Umbilical cord (tissue), 2 donors: ENCODE results near the gene TUBA4A. TPM values are rescaled to one million over a fixed set of nuclear protein-coding genes. Genes with fewer than 3 reads are reported as not detected.
"Not testable (repeated sequence)": the region's sequence is repeated elsewhere in the genome, so short reads cannot be mapped to it uniquely, and the experiment has no call there.

Source experiments
- DNase-seq: peaks from one replicate; pipeline ENCODE4 v3.0.0-alpha.2; 2015; ENCODE audit warnings: low spot score
- total RNA-seq: library from RNA; depleted of rRNA; stranded (reverse); fragments of >200 nt; gene quantifications from one replicate; pipeline ENCODE4 v1.2.3, GENCODE V29; 2014; ENCODE audit warnings: low replicate concordance; ENCODE audit not compliant: insufficient read depth

The TUBA4A gene
- total RNA-seq, 1 donor from 2014 or later: 21.7 TPM

DNA sequence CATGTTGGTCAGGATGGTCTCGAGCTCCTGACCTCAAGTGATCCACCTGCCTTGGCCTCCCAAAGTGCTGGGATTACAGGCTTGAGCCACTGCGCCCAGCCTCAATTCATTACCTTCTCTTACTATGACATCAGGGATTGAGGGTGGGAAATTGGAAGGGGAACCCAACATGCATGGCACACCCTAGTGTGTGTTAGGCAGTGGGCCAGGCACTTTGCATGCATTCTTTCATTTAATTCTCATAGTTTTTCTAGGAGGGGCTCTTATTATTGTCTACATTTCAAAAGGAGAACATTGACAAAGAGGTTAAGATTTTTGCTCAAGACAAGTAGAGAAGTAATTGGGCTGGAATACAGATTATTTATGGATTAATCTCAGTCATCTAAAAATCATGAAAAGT, 14.6 kb upstream of the TUBA4A start:
- no peak for DNase-seq

DNA sequence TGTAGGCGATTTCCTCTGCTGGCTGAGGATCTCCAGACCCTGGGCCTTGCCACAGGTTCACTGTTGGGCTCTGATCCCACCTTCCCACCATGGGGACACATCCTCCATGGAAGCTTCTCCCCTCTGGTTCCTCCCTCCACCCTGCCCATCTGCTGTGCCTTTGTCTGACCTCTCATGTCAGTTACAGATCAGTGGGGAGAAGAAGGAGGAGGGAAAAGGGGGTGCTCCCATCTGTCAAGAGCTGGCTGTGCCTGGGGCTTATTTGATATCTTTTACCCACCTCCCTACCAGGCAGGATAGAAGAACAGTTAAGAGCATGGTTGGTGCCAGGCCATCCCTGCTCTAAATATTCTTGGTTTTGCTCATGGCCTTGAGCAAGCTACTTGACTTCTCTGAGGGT, 13.2 kb upstream of the TUBA4A start:
- DNase-seq: no peak

DNA sequence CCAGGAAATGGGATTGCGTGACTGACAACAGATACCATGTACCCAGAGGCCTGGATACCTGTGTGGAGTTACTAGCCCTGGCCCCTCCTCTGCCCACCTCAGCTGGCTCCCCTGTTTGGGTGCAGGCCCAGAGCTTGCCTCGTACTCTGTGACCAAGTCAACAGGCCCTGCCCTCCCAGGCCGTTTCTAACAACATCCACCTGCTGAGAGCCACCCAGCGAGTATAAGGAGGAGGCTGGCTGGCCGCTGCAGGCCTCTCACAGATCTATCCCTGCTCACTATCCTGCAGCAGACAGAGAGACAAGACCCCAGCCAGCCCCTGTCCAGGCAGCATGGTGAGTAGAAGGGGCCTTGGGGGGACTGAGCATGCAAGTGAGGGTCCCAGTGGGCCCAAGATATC, 12.5 kb upstream of the TUBA4A start:
- DNase-seq: no peak

DNA sequence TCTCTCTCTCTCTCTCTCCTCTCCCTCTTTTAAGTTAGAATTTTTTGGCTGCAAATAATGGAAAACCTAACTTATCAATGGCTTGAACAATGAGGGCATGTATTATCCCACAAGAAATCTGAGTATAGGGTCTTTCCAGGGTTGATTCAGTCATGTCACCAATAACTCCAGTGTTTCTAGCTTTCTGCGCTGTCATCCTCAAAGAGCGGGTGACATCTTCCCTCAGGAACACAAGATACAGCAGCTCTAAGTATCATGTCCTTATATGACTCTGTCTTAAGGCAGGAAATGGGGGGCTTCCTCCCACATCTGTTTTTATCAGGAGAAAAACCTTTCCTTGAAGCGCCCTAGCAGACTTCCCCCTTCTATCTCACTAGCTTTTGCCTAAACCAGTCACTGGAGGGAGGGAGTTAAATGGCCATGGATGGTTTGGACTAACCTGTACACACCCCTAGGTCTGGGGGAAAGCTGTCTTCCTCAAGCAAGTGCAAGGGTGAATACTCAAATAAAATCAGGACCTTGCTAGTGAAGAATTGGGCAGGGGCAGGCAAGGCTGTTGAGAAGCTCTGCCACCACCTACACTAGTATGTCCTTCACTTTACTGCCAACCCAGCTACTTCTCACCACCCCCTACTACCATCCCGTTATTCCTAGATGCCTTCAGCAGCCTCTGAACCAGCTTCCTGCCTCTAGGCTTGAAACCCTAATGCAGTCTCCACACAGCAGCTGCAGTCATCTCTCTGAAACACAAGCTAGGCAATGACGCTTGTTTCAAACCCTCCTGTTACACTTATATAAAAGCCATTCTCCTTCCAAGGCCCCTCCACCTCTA, 7.5 kb upstream of the TUBA4A start:
- no peak for DNase-seq

DNA sequence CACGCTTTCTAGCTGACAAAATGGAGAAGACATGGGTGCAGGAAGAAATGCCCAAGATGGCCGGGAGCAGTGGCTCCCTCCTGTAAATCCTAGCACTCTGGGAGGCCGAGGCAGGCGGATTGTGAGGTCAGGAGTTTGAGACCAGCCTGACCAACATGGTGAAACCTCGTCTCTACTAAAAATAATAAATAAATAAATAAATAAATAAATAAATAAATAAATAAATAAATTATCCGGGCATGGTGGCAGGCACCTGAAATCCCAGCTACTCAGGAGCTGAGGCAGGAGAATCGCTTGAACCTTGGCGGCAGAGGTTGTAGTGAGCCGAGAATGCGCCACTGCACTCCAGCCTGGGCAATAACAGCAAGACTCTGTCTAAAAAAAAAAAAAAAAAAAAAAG, 5.2 kb upstream of the TUBA4A start:
- DNase-seq: not testable (repeated sequence)

DNA sequence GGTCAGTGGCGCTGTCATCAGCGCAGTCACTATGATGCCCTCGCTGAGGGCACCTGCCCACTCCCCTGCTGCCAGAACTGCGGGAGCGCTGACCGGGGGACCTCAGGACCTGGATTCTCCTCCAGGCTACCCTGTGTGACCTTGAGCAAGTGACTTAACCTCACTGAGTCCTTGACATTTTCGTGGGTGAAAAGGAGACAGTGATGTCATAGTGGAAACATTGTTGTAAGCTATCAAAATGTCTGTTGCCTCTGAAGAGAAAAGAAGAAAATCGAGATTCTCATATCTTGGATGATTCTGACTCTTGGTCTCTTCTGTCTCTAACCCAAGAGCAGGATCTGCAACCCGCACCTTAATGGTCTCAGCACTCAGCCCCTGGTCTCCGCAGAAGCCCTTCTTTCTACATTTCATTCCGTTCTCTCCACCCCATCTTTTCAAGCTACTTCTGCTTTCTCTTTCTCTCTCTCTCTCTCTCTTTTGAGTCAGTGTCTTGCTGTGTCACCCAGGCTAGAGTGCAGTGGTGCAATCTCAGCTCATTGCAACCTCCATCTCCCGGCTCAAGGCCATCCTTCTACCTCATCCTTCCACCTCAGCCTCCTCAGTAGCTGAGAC, 978 bp upstream of the TUBA4A start:
- DNase-seq: no peak

DNA sequence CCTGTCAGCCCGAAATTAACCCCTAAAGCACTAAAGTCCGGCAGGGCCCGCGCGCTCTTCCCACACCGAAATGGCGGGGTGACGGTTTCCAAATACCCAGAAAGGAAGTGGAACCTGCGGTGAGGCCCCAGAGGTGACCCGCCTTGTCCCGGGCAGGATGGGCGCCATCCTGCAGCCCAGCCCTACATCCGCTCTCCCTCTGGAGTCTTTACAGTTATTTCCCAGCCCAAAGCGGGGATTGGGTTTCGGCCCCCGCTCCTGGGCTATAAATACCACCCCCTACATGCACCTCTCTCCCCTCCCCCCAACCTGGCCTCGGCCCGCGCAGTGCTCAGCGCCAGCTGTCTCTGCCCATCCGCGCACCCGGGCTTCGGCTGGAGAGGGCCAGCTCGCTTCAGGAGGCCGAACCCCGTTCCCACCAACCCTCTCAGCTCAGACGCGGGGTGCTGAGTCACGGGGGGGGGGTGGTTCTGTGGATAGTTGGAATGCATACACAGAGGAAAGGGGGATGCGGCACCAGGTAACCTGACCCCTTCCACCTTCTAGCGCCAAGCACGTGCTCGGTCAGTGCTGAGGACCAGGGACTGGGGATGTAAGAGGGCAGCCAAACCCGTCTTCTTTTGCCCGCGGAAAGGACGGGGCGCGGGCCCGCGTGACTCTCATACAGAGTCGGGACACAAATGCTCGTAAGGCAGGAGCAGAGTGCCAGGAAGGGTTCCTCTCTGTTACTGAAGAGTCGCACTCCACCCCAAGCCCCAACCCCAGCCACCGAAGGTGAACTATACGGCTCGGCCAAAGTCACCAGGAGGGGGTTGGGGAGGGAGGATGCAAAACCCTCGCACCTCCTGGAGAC, 592 bp downstream of the TUBA4A start, which contains the start of gene TUBA4B:
TSS of gene TUBA4B (plus strand) at position 344 of the 853 bp plus-strand sequence. CDS start at position 509, 165 bp downstream.
- no peak for DNase-seq

DNA sequence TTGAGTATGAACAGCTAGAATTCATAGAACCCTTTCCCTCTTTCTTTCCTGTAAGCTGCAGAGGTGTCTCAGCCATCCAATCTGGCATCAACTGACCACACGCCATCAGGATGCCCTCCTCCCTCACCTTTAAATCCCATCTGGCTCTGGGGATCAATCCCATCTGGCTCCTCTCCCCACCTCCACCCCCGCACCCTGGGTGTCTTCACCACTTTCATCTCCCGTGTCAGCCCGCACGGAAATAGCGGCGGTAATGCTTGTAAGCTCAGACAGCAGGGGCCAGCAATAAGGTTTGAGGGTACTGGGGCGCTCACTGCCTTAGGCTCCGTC, 1.2 kb downstream of the TUBA4A start:
- no peak for DNase-seq

DNA sequence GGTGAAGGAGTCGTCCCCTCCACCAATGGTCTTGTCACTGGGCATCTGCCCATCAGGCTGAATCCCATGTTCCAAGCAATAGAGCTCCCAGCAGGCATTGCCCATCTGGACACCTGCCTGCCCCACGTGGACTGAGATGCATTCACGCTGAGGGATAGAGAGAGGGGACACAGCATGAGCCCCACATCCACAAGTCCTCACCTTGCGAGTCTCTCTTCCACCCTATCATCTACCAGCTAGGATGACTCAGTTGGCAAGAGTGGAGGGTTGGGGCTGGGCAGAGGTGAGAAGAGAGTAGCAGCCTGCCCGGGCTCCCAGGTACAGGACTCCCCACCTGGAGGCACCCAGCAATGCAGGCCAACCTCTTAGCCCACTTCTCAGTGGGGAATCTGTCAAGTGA, 1.6 kb downstream of the TUBA4A start:
- DNase-seq: no peak

DNA sequence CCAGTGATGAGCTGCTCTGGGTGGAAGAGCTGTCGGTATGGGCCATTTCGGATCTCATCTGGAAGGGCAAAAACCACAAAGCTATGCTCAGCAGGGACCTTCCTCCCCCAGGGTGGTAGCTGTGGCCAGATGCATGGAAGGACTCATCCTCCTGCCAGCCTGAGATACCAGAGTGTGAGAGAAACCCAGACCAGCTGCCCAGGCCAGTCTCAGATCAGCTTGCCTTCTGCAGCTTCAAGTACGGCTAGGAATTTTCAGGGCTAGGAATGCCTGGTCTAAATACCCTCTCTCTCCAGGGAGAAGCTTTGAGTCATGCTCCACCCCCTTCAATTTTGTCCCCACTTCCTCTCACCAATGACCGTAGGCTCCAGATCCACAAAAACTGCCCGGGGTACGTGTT, 2.1 kb downstream of the TUBA4A start:
- DNase-seq: no peak

DNA sequence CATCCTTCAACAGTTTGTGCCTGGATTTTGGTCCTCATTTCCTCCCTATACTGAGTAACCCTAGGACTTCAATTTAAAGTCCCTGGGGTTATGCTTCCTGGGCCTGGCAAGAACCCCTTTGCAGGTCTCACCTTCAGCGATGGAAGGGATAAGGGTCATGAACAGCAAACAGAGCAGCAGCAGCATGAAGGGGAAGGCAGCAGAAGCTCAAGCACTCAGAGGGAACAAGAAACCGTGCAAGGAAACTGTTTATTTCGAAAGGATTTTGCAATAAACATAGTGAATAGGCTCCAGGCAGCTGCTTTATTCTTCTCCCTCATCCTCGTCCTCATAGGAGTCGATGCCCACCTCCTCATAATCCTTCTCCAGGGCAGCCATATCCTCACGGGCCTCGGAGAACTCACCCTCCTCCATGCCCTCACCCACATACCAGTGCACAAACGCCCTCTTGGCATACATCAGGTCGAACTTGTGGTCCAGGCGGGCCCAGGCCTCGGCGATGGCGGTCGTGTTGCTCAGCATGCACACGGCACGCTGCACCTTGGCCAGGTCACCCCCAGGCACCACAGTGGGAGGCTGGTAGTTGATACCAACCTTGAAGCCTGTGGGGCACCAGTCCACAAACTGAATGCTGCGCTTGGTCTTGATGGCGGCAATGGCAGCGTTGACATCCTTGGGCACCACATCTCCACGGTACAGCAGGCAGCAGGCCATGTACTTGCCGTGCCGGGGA, 3.5 kb downstream of the TUBA4A start:
- DNase-seq: no peak

DNA sequence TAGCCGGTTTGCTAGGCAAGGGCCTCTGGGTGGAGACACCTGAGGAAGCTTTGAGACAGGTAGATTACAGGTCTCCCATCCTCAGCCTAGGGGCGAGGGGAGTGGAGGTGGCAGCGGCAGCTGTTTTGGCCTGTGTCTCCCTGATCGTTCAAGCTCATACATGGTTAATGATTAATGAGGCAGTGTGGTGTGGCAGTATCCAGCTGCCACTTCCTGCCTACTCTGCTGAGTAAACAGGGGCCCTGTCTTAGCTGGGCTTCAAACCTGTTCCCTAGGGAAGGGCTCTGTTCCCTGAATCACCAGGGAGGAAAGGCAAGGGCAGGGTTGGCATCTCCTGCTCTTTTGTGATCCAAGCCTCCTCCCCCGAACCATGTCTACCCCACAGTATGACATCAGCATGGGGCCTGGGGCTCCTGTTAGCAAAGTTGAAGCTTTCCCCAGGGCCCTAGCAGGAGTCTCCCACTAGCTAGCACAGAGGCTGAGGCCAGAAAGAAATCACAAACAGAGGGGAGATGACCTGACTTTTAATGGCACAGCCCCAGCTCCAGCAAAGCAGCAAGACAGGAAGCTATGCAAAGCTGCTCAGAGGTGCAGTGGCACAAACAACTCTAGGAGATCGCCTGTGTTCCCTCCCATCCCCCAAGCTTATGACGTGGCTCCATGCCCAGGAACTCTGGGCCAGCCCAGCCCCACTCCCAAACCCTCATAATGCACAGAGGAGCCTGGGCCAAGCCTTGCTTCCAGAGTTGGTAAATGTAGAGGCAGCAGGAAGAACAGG, 4.3 kb downstream of the TUBA4A start:
- peak; percentile 95 for DNase-seq

DNA sequence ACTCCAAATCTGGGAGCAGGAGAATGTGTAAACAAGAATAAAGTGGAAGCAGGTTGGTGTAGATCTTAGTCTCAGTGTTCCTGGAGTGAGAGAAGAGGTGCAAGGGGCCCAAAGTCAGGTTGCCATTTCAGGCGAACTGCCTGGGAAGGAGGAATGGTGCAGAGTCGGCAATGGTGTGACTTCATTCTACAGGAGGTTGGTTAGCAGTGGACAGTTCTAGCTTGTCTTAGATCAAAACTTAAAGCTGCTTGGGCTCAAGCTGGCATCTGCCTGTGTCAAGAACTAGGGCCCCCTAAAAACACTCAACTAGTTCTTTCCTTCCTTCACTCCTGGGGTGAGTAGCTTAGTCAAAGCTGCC, 4.9 kb downstream of the TUBA4A start:
- no peak for DNase-seq

DNA sequence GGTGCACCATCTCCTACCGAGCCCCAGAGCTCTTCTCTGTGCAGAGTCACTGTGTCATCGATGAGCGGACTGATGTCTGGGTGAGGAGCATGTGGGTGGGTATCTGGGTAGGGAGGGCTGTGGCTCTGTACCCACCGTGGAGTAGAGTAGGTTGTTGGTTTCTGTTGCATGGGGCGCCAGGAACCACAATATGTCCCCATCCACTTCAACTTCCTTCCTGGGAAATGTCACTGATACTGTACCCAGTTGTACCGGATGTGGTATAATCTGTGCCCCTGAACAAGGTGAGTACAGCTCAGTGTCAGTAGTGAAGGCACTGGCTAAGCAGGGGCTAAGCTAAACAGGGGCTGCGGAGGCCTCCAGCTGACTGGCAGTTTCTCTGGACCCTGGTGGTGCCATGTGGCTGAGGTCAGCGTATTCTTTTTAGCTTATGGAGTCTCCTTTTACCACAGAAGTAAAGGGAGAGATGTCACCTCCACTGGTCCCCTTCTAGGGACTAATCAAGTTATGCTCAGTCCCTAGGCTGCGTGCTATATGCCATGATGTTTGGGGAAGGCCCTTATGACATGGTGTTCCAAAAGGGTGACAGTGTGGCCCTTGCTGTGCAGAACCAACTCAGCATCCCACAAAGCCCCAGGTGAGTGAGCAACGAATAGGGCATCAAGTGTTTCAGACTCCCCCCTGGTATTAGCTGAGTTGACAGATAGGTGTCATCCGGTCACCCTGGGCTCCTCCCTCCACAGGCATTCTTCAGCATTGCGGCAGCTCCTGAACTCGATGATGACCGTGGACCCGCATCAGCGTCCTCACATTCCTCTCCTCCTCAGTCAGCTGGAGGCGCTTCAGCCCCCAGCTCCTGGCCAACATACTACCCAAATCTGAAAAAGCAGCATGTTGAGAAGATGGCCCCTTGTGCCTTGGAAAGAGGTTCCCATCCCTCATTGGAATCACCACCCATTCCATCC, 5.8 kb downstream of the TUBA4A start:
- no peak for DNase-seq

DNA sequence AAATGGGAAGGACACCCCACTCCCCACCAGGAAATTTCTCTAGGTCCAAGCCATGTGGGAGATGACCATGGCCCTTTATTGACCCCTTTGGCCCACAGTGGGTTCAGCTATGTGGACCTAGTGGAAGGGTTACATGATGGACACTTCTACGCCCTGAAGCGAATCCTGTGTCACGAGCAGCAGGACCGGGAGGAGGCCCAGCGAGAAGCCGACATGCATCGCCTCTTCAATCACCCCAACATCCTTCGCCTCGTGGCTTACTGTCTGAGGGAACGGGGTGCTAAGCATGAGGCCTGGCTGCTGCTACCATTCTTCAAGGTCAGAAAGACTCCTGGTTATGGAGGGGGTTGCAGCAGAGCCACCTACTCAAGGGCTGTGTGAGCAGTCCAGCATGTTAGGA, 7.2 kb downstream of the TUBA4A start:
- no peak for DNase-seq

DNA sequence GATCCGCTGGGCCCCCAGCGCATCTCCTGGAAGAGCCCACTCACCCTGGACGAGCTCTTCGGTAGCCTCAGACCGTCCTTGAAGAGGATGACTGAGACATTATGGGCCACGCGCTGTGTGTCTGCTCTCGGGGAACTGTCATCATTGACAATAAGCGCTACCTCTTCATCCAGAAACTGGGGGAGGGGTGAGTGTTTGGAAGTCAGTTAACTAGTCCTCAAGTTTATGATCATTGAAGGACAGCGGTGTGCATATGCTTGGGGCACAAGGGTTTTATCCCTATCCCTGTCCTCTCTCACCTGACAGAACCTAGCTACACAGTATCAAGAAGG, 7.9 kb downstream of the TUBA4A start:
- no peak for DNase-seq

DNA sequence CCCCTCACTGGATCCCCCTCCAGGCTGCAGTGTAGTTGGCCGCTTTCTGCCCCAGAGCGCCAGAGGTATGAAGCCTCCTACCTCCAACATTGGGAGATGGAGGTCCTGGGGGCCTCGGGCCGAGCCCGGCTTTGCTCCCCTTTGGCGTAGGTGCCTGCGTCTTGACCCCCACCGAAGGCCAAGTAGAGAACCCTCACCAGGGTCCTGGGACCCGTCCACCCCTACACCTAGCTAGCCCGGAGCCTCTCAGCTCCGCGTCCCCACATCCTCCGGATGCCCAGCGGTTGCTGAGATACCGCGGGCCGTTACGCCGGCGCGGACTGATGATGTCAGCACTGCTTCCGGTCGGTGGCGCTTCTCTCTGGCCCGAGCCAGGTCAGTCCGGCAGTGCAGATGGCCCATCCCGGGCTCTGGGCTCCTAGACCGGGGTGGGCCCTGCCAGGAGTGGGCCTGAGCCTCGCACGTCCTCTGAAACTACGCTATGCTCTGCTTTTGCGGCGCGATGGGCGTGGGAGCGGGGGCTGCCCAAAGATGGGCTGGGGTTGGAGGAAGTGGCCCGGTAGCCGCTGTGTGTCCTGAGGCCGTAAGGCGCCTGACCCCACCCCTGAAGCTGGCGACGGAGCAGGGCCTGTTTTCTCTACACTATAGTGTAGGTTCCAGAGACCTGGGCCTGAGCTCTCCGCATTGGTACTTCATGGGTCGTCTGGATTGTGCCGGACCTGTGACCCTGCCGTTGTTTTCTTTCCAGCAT, 8.4 kb downstream of the TUBA4A start, which contains the start of the genes GLB1L and STK16:
TSS of gene GLB1L (minus strand) at position 297 of the 751 bp plus-strand sequence. CDS start 1,871 bp downstream, outside the sequence.
TSS of gene STK16 (plus strand) at position 332 of the 751 bp plus-strand sequence. CDS start 521 bp downstream, outside the sequence.
- peak; percentile 94 for DNase-seq

DNA sequence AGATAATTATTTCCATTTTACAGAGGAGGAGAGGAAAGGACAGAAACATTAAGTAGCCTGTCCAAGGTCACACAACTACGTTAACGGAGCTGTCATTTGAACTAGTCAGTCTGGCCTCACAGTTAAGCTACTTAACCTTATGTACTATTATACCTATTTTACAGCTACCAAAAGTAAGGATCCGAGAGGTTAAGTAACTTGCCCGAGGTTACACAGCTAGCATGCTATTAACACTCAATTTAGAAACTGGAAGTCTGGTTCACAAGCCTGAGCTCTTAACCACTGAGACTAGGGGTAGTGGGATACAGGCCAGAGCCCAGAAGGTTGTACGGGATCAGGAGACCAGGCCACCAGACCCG, 8.9 kb downstream of the TUBA4A start:
- DNase-seq: no peak

DNA sequence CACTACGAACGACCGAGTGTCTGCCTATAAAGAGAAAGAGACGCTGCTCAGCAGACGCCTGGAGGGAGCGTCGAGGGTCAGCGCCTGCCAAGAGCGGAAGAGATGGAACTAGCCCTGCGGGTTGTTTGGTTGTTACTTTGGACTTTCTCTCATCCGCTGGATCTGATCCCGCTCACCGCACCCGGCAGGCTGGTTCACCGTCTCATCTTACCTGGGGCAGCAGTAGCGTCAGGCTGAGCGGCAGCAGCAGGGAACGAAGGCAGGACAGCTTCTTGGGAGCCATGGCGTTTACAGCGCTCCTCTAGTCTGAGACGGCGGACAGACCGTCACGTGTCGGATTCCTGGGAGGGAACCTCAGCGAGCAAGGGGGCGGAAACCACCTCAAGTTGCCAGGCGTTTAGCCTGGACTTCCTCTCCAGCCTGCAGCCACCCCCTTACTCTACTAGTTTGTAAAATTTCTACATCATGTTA, 10.4 kb downstream of the TUBA4A start:
- DNase-seq: peak; percentile 43
